HG03135 (cell line): ENCODE measurements around the gene DNAAF6.

ENCODE experiments used
- ATAC-seq: cut with Tn5 transposase; IDR thresholded peaks from one replicate; pipeline ENCODE4 v1.9.1; 2021; ENCODE audit warnings: mild to moderate bottlenecking, moderate library complexity; ENCODE audit not compliant: unreplicated experiment

Gene DNAAF6

GRCh38 chrX:107290019-107290418 is 83.6 kb downstream of the DNAAF6 start:
- ATAC-seq: no peak

DNA sequence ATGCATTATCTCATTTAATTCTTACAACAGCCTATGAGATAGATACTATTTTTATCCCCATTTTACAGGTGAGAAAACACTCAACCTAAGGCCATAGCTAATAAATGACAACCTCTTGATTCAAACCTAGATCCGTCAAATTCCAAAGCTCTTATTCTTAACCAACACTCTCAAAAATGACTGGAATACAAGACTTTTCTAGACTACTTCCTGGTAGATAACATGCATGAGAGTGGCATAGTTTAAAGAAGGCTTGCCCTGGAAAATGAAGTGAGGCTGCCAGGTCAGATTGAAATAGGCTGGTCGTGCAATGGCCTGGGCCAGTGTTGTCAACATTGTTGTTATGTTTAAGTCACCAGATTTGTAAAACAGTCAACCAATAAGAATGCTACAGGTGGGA is 86.6 kb downstream of the DNAAF6 start:
- no peak for ATAC-seq
